A549 (cell line): ENCODE results near the gene XPC.

Experiments
- CBX8 ChIP-seq: fragments of 200-600 bp; sonication (generic); IDR thresholded peaks from 2 replicates; pipeline ENCODE4 v1.6.1; 2016
- CEBPB ChIP-seq, 2 experiments: fragments of >200 bp in 1 of 2; sonication (Bioruptor Twin) in 1 of 2; formaldehyde crosslinking in 1 of 2; IDR thresholded peaks; 2 replicates each; pipeline ENCODE4 v1.6.1; 2012 to 2016
- EP300 ChIP-seq, 2 experiments: fragments of >200 bp; sonication (Bioruptor Twin); formaldehyde crosslinking; IDR thresholded peaks; 2 replicates in 1 of 2; 3 replicates in 1 of 2; pipeline ENCODE4 v1.6.1; 2016 to 2017
- FOXS1 ChIP-seq: fragments of 250-450 bp; sonication (Bioruptor Pico); IDR thresholded peaks from 2 replicates; pipeline ENCODE4 v1.5.0; 2020; ENCODE audit warnings: mild to moderate bottlenecking, moderate library complexity
- MAFK ChIP-seq: fragments of 450-650 bp; IDR thresholded peaks from 2 replicates; pipeline ENCODE4 v1.6.1; 2014; ENCODE audit not compliant: partially characterized antibody
- POLR2A ChIP-seq: IDR thresholded peaks from 2 replicates; pipeline ENCODE4 v1.6.1; 2012; ENCODE audit warnings: mild to moderate bottlenecking, low read length
- POLR2AphosphoS2 ChIP-seq: conservative IDR thresholded peaks from 2 replicates; pipeline ENCODE4 v1.6.1; 2012; ENCODE audit warnings: low read length, improper control_type of control experiment, inconsistent platforms
- RCOR1 ChIP-seq: fragments of 150-350 bp; IDR thresholded peaks from 2 replicates; pipeline ENCODE4 v1.6.1; 2014; ENCODE audit warnings: antibody characterized with exemption, low read length, low read depth
- REST ChIP-seq: fragments of 200-600 bp; sonication (generic); IDR thresholded peaks from 2 replicates; pipeline ENCODE4 v1.6.1; 2016; ENCODE audit warnings: antibody characterized with exemption, mild to moderate bottlenecking, moderate library complexity
- SREBF2 ChIP-seq: fragments of 450-650 bp; IDR thresholded peaks from 2 replicates; pipeline ENCODE4 v1.6.1; 2014; ENCODE audit warnings: mild to moderate bottlenecking, moderate library complexity
- TFCP2L1 ChIP-seq: fragments of 250-450 bp; sonication (Bioruptor Pico); IDR thresholded peaks from 2 replicates; pipeline ENCODE4 v1.5.0; 2021; ENCODE audit warnings: mild to moderate bottlenecking
- TF ChIP-seq, protein P1 (sequence below): fragments of >200 bp; sonication (Bioruptor Twin); formaldehyde crosslinking; IDR thresholded peaks from 3 replicates; pipeline ENCODE4 v1.5.1; 2016
- TF ChIP-seq, protein P2 (sequence below): IDR thresholded peaks from 2 replicates; pipeline ENCODE4 v1.6.1; 2012

- TF ChIP-seq POLR2A (no peak), TFCP2L1 (CRISPR knock-in tag) (no peak), CBX8 (no peak), FOXS1 (no peak), MAFK (no peak), SREBF2 (no peak), REST (no peak), EP300 (IDR thresholded peaks at IDR 0.05) (no peak), POLR2AphosphoS2 (no peak), RCOR1 (no peak), CEBPB (IDR thresholded peaks at IDR 0.05) (no peak)
- TF ChIP-seq, protein P1, sequence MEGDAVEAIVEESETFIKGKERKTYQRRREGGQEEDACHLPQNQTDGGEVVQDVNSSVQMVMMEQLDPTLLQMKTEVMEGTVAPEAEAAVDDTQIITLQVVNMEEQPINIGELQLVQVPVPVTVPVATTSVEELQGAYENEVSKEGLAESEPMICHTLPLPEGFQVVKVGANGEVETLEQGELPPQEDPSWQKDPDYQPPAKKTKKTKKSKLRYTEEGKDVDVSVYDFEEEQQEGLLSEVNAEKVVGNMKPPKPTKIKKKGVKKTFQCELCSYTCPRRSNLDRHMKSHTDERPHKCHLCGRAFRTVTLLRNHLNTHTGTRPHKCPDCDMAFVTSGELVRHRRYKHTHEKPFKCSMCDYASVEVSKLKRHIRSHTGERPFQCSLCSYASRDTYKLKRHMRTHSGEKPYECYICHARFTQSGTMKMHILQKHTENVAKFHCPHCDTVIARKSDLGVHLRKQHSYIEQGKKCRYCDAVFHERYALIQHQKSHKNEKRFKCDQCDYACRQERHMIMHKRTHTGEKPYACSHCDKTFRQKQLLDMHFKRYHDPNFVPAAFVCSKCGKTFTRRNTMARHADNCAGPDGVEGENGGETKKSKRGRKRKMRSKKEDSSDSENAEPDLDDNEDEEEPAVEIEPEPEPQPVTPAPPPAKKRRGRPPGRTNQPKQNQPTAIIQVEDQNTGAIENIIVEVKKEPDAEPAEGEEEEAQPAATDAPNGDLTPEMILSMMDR = no peak
- TF ChIP-seq, protein P2, sequence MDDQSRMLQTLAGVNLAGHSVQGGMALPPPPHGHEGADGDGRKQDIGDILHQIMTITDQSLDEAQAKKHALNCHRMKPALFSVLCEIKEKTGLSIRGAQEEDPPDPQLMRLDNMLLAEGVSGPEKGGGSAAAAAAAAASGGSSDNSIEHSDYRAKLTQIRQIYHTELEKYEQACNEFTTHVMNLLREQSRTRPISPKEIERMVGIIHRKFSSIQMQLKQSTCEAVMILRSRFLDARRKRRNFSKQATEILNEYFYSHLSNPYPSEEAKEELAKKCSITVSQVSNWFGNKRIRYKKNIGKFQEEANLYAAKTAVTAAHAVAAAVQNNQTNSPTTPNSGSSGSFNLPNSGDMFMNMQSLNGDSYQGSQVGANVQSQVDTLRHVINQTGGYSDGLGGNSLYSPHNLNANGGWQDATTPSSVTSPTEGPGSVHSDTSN = no peak
These were observed 25.4 kb downstream of the XPC start for GRCh38 chr3:14152963-14153355.
